SK-N-DZ (cell line): Measurements from ENCODE around the gene F2. TPM values are rescaled to one million over a fixed set of nuclear protein-coding genes. Genes with fewer than 3 reads are reported as not detected.
"Not testable (repeated sequence)": the region's sequence is repeated elsewhere in the genome, so short reads cannot be mapped to it uniquely, and the experiment has no call there.

Experiments
- DNase-seq: peaks from one replicate; pipeline ENCODE4 v3.0.0-alpha.2; 2015; ENCODE audit warnings: low spot score
- polyA plus RNA-seq, 2 experiments: library from polyadenylated mRNA; depleted of rRNA; stranded (reverse); fragments of >200 nt; gene quantifications; 2 replicates each; pipeline ENCODE4 v1.2.3, GENCODE V29; 2014

The F2 gene
- not detected in 2 replicates for polyA plus RNA-seq (2014; cell fraction: cytosol; rRNA removed)
- 0.13 and 0.43 TPM in 2 replicates for polyA plus RNA-seq (2014; cell fraction: nucleus; rRNA removed)

GRCh38 chr11:46719048-46719542, at the start of gene F2:
TSS of gene F2 (plus strand) at chr11:46719213. CDS start at chr11:46719236, 23 bp downstream.
- no peak for DNase-seq

GRCh38 chr11:46669711-46670139, 49.3 kb upstream of the F2 start:
- DNase-seq: no peak

GRCh38 chr11:46670521-46670920, 48.5 kb upstream of the F2 start:
- DNase-seq: not testable (repeated sequence)

- no peak for DNase-seq
Measured at GRCh38 chr11:46671958-46672315, 47.1 kb upstream of the F2 start.

- DNase-seq: no peak
Measured at GRCh38 chr11:46672381-46672839, 46.6 kb upstream of the F2 start.

- DNase-seq: no peak
Measured at GRCh38 chr11:46673713-46674462, 45.1 kb upstream of the F2 start.

- no peak for DNase-seq
Measured at GRCh38 chr11:46674463-46675287, 44.3 kb upstream of the F2 start.

GRCh38 chr11:46675288-46675851, 43.6 kb upstream of the F2 start:
- no peak for DNase-seq

GRCh38 chr11:46675949-46676348, 43.1 kb upstream of the F2 start:
- no peak for DNase-seq

- no peak for DNase-seq
Measured at GRCh38 chr11:46676436-46677158, 42.4 kb upstream of the F2 start.

GRCh38 chr11:46677169-46677568, 41.8 kb upstream of the F2 start:
- DNase-seq: no peak

GRCh38 chr11:46677991-46678740, 40.8 kb upstream of the F2 start:
- DNase-seq: no peak

- DNase-seq: no peak
Measured at GRCh38 chr11:46678741-46679130, 40.3 kb upstream of the F2 start.

GRCh38 chr11:46679241-46680163, 39.5 kb upstream of the F2 start:
- no peak for DNase-seq

- no peak for DNase-seq
Measured at GRCh38 chr11:46680164-46680760, 38.8 kb upstream of the F2 start.

- no peak for DNase-seq
Measured at GRCh38 chr11:46680815-46681214, 38.2 kb upstream of the F2 start.

- no peak for DNase-seq
Measured at GRCh38 chr11:46681814-46682213, 37.2 kb upstream of the F2 start.

GRCh38 chr11:46682773-46683752, 36.0 kb upstream of the F2 start:
- no peak for DNase-seq
